HG02623 (cell line): ENCODE results near the gene PLEKHG2.
"Not testable (repeated sequence)": the region's sequence is repeated elsewhere in the genome, so short reads cannot be mapped to it uniquely, and the experiment has no call there.

Experiments used
- ATAC-seq: cut with Tn5 transposase; IDR thresholded peaks from one replicate; pipeline ENCODE4 v1.9.1; 2021; ENCODE audit warnings: moderate library complexity; ENCODE audit not compliant: unreplicated experiment

The PLEKHG2 gene

DNA sequence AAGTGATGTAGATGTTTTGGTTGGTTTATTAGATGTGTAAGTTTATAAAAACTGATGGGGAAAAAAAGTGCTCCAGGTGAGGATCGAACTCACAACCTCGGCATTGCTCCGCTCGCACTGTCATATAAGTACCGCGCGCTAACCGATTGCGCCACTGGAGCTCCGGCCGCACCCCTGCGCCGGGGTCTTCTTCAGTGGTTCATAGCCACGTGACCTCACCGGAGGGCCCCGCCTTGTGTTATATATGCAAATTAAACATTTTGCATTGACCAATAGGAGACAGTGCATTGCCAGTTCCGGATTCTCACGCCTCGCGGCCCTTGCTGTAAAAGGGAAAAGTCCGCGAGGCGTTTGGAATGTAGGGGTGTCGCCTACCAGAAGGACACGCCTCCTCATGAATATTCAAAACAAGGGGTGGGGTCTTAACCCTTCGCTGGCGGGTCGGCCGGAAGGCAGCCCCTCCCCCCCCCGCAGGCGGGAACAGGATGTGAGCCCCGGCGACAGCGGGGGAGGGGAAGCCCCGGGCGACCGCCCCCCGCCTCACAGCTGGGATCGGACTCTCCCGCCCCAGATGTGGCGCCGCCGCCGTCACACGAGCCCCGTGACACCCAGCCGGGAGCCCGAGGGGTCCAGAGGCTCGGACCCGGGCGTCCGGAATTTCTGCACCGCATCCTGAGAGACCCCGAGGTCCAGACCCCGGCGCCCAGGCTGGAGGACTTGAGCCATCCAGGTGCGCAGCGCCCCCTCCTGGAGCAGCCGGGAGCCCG lies at the start of gene PLEKHG2:
PLEKHG2 (plus strand) TSS at position 570 of the 767 bp plus-strand sequence. CDS start 1,418 bp downstream, outside the sequence.
- peak; percentile 57 for ATAC-seq

- ATAC-seq: no peak
Observed at GRCh38 chr19:39362682-39363657, 49.5 kb upstream of the PLEKHG2 start.

DNA sequence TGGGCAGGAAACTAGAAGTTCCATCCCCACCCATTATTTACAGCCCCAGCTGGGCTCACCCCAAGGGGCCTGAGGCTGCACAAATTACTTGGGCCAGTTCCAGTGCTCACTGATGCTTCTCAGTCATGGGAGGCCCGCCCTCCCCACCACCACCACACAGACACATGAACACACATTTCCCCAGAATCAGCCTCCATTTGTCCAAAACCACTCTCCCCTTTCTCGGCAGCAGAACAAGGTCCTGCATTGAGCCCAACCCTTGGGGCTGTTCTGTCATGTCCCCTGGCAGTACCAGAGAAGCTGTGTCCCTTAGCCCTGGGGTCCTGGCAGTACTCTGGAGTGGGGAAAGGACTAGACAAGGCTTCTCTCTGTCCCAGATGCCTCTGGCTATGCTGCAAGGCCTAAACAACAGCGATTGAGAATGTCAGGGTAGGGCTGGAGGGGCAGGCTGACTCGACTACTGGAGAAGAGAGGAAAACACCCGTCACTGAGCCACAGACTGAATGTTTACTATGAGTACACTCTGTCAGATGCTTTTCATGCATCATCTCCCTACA lies 48.5 kb upstream of the PLEKHG2 start:
- ATAC-seq: no peak

DNA sequence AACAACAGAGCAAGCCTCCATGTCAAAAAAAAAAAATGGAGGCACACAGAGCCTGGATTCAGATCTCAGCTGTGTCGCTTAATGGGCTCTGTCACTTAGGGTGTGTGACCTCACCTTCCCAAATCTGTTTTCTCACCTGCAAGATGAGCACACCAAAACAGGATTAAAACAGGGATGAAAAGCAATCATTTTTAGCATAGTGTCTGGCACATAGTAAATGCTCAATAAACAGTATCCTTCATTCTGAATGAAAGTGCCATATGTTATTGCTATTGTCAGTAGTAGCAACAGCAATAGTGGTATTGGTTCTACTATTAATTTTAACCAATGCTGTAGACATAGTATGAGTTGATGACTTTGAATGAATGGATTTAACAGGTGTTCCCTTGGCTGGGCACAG lies 46.9 kb upstream of the PLEKHG2 start:
- no peak for ATAC-seq

DNA sequence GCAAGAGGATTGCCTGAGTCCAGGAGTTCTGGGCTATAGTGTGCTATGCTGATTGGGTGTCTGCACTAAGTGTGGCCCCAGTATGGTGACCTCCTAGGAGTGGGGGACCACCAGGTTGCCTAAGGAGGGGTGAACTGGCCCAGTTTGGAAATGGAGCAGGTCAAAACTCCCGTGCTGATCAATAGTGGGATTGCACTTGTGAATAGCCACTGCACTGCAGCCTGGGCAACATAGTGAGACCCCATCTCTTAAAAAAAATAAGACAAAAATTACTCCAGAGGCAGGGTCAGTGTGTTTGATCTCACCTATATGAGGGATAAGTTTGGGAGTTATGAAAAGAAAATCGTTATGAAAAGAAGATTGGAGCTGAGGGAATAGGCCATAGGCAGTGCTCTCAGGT lies 43.3 kb upstream of the PLEKHG2 start:
- ATAC-seq: no peak

DNA sequence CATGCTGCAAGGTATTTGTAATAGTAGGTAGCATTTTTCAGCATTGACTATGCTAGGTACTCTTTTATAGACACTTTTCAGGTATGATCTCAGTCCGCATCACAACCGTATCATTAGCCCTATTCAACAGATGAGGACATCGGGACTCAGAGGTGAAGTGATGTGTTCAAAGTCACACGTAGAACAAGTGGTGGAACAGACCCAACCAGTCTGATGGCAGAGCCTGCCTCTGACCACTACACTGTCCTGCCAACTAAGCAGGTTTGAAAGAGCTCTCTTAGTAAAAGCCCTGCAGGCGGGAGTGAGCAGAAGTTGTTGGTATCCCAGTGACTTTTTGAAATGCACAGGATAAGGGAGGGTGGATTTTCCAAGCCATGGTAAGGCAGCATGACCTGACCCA lies 41.7 kb upstream of the PLEKHG2 start:
- ATAC-seq: no peak

DNA sequence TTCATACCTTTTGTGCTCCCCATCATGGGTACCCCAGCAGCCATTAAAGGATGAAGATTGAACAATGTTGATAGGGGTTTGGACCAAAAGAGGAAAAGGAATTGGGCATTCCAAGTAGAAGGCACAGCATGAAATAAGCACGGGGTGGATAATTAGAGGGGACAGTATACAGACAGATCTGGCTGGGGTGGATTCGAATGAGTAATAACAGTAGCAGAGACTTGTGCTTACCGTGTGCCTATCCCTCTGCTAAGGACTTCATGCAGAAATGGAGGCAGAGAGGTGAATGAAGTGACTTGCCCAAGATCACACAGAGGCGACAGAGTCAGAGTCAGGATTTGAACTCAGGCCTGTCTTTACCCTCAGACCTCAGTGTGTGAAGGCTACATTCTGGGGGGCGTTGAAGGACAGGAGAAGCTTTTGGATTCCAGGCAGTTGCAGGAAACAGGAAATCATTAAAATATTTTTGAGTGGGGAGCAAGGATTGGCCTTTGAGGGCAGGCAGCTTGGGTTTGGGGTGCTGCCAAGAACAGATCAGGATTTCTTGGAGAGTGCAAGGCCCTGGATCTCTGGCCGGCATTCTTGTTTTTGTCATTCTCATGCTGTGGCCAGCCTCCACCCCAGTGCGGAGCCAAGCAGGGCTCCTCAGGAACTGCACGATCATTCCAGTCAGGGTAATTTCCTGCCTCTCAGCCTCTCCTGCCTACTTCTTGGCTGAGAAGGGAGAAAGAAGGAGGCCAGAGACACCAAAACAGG lies 40.2 kb upstream of the PLEKHG2 start:
- ATAC-seq: no peak

GRCh38 chr19:39372941-39373340 lies 39.5 kb upstream of the PLEKHG2 start:
- ATAC-seq: no peak

DNA sequence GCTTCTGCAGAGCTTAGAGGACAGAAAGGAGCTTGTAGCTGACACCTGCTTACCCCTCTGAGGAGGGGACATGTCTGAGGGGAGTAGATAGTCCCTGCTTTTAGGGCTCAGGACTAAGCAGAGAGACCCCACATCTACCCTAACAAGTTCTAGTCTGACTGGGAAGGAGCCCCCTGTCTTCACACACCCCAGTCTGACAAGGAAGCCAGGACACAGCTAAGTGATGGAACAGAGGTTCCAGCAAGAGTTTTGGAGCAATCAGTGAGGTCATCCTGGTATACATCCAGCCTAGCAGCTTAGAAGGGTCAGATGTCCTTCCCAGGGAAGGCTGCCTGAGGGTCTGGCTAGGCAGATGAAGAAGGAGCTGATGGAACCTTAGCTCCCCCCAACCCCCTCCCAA lies 36.5 kb upstream of the PLEKHG2 start:
- no peak for ATAC-seq

- no peak for ATAC-seq
Observed at GRCh38 chr19:39377373-39378362, 34.8 kb upstream of the PLEKHG2 start.

DNA sequence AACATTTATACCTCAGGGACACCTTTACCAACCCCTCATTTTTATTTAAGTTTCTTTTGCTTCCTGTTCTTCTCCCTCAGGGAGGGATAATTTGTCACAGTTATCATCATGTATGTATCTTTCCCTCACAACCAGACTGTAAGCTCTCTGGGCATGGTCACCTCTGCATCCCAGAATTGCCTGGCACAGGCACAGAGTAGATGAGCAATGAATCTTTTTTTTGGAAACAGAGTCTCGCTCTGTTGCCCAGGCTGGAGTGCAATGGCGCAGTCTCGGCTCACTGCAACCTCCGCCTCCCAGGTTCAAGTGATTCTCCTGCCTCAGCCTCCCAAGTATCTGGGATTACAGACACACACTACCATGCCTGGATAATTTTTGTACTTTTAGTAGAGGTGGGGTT lies 33.1 kb upstream of the PLEKHG2 start:
- ATAC-seq: not testable (repeated sequence)

DNA sequence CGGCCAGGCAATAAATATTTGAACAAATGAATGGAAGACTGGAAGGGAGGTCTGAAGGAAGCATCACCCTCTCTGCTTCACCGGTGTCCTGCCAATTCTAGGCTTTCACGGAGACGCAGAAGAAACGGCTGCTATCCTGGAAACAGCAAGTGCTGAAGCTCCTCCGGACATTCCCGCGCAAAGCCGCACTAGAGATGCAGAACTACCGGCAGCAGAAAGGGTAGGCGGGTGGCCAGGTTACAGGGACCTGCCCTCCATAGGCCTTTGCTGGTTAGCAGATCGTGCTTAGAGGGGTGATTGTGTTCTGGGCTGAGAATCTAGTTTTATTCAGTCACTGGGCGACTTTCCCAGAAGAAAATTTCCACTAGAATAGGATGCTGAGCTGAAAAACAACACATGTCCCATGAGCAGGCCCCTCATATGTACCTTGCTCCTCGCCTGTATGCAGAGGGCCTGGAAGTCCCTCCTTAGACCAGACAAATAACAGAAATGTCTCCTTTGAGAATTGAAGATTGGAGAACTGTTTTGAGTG lies 32.5 kb upstream of the PLEKHG2 start:
- no peak for ATAC-seq

- ATAC-seq: no peak
Observed at GRCh38 chr19:39380521-39381502, 31.7 kb upstream of the PLEKHG2 start.

DNA sequence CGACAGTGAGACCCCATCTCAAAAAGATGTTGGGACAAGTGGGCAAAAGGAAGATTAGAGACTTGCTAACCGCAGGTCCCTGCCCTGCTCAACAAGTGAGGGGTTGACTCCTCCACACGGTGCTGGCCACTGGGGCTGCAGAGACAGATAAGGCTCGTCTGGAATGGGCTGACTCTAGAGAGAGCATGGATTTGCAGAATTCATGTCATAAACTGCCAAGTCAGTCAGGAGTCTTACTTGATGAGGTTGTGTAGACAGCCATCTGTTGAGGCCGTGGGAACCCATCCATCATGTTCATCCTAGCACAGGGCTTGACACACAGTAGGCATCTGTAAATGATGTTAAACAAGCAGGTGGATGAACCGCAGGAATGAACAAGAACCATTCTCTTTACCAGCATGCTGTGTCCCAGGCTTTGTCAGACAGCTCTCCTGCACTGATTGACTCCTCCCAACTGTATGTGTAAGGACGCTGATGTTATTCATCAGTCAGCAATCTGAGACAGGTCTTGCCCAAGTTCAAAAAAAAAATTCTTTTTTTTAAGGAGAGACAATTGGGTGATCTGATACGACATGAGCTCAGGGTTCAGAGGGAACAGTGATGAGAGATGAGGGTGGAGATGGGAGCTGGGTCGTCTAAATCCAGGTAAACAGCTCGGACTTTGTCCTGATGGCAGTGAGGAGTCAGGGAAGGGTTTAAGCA lies 30.4 kb upstream of the PLEKHG2 start:
- ATAC-seq: no peak

DNA sequence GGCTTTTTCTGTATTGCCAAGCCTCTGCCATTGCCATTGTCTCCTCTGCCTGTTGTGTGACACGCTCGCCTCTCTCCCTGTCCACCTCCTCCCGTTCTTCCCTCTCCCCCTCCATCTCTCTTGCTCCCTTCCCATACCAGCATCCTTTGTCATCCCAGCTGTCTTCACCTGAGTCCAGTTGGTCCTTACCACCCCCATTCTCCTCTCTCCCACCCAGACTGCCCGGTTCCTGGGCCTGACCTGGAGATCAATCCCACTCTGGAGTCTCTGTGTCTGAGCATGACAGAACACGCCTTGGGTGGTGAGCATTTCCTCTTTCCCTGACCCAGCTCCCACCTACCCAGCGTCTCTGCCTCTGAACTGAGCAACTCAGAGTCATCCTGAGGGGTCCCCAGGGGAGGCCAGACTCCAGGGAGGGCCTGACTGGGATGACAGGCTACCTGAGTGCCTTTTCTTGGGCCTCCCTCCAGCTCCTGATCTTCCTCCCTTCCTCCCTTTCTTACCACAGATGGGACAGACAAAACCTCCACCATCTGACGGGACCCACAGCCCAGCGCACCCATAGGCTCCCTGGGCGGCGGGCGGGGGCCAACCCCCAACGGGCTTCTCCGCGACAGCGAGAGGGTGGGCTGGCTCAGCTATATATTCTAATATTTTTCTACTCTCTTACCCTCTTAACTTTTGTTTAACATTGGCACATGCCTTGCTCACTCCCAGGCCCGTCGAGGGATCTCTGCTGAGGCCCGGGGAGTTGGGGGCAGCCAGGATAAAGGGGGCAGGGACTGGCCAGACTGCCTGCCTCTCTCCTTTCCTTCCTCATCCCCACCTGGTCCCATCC lies 29.3 kb upstream of the PLEKHG2 start:
- ATAC-seq: no peak

DNA sequence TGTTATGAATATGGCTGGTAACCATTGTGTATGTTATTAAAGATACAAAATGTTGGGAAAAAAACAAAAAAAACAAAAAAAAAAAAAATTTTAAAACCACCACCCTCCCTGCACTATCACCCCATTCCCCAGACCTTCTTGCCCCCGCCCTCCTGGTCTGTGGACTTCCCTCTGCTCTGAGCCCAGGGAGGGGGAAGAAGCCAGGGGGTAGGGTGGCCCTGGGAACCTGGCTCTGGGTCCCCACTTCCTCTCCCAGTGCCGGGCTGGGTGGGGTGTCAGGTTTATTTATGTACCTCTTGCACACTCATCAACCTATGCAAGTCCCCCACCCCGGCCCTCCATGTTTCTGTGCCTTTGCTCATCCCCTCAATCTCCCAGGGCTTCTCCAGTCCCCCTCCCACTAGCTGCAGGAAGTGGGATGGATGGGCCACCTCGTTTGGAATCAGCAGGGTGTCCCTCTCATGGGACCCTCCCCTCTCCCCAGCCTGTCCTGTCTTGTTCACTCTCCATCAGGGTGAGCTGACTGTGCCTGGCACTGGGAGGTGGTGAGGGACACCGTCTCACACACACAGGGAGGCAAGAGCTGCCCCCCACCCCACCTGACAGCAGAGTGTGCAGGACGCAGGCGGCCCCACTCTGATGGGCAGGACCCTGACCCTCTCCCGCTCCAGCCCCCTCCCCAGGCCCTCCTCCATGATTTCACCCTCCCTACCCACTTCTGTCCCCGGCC lies 27.5 kb upstream of the PLEKHG2 start:
- ATAC-seq: no peak
